SH-SY5Y (cell line): ENCODE results near the gene GARRE1.

Experiments
- GATA2 ChIP-seq: IDR thresholded peaks from 2 replicates; pipeline ENCODE4 v1.6.1; 2011; ENCODE audit warnings: mild to moderate bottlenecking, low read depth, low read length
- GATA3 ChIP-seq: IDR thresholded peaks from 2 replicates; pipeline ENCODE4 v1.6.1; 2011; ENCODE audit warnings: low read depth, mild to moderate bottlenecking, low read length, moderate library complexity

DNA sequence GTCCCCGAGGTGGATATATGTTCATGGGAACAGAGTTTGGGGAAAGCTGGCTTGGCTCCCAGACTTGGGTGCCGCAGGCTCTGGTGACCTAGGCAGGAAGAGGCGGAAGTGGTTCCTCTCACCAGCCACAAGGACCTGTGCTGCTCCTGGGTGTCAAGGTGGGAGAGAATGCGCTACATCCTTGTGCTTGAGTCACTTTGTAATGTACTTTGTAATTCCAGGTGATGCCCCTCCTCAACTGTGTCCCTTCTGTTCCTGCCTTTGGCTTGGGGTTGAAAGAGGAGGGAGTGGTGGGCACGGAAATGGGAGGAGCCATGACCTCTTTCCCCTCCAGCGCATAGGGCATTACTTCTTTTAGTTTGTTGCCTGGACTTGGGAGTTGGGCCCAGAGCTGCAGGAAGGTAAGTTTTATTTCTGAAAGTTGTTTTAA is 10.9 kb downstream of the GARRE1 start:
- TF ChIP-seq GATA2 (no peak), GATA3 (no peak)
